Endometrium (tissue), 2 donors: ENCODE results near the gene RAP1GAP2.
A peak's percentile ranks its signal among the peaks of the same experiment; 100 is the strongest.
"Not testable (repeated sequence)": the region's sequence is repeated elsewhere in the genome, so short reads cannot be mapped to it uniquely, and the experiment has no call there.

ENCODE experiments used
- FAIRE-seq: peaks from 2 replicates; lab custom pipeline; 2012; peaks lifted over from hg19 to GRCh38; lab: Jason Lieb, UNC
- donor health status: control.
- donor health status: control.

Gene RAP1GAP2

DNA sequence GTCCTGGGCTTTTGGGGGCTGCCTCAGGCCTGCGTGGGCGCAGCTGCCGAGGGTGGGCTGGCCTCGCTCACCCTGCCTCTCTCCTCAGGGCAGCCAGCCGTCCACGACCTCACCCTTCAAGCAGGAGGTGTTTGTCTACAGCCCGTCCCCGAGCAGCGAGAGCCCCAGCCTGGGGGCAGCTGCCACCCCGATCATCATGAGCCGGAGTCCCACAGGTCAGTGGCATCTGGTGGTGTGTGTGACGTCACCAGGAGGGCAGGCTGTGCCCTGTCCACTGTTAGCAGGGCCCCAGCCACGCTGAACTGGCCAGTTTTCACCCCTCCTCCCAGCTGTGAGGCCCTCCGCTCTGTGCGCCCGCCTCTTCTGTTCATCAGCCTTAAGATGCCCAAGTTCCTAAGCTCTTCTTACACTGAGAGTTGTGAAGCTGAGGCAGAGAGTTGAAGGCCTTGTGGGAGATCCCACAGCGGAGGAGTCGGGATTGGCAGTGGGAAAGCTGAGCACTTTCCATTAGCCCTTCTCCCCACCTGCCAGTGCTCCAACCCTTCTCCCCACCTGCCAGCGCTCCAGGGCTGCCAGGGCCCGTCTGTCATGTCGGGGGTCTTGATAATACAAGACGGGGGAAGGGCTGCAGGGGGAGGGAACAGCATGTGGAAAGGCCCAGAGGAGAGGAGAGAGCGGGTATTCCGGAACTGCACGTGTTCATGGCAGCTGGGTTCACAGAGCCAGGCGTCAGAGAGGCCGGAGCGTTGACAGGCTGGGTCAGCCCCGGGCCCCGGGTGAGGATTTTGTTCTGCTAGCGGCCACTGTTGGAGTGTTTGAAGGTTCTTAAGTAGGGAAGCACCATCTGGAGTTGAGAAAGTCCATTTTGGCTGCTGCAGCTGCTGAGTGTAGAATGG, 230.9 kb downstream of the RAP1GAP2 start:
- no peak for FAIRE-seq

DNA sequence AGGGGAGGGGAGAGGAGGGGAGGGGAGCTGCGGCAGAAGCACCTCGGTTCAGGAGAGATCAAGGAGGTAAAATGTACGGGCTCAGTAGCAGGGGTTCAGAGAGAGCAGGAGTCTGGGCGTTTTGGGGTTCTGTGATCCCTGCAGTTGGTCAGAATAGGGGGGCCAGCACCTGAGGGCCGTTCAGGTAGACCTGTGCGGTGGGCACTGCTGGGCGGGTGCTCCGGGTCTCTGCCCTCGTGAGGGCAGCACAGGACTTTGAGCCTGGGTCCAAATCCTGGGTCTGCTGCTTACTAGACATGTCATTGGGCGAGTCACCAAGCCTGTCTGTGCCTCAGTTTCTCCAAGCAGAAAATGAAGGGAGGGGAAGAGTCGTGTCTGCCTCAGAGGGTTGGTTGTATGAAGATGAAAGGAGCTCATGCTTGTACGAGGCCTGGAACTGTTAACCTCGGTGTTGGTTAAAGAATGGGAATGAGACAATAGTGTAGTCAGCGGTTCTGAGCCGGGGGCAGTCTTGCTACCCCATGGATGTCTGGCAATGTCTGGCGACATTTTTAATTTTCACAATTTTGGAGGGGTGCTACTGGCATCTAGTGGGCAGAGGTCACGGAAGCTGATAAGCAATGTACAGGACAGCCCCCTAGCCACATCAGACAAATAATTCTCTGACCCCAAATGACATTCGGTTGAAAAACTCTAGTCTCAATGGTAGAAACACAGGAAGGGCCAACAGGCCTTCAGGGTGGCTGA, 231.7 kb downstream of the RAP1GAP2 start:
- FAIRE-seq: no peak

DNA sequence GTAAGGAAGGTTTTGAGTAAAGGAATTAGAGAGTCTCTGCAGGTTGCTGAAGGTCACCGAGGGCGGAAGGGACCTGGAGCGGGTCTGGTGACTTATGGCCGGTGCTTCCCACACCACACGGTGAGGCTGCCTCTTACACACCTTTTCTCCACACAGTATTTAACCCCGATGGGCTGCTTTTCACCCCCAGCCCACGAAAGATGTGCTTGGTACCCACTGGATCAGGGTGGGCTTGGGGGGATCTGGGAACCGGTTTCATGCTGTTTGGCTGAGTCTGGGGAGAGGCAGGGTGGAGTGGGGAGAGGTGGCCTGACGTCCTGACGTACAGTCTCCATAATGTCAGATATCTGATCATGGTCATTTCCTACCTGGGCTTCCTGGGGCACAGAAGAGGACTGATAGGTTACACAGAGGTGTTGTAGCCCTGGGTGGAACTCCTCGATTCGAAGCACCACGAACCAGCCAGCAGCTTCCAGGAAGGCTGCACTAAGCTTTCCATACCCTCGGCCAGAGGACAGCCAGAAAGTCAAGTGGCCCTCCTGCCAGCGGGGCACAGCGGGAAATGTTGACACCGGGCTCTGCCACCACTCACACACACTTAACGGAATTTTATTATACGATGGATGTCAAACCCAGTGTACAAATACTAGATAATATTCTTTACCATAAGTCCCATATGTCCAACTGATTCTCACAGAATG, 233.1 kb downstream of the RAP1GAP2 start:
- no peak for FAIRE-seq

DNA sequence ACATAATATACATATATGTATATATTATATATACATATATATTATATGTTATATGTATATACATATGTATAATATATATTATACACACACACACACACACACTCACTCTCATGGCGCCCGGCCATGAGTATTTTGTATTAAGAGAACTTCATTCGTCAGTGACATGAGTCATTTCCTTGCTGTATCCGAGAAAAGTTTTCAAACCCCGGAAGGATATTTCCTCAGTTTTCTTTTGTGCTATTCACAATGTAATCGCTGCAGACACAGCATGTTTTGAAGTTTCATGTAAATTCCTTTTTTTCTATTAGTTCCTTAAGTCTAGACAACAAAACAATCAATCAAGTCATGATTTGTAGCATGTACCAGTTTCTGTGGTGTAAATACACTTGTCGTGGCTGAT, 233.9 kb downstream of the RAP1GAP2 start:
- no peak for FAIRE-seq

DNA sequence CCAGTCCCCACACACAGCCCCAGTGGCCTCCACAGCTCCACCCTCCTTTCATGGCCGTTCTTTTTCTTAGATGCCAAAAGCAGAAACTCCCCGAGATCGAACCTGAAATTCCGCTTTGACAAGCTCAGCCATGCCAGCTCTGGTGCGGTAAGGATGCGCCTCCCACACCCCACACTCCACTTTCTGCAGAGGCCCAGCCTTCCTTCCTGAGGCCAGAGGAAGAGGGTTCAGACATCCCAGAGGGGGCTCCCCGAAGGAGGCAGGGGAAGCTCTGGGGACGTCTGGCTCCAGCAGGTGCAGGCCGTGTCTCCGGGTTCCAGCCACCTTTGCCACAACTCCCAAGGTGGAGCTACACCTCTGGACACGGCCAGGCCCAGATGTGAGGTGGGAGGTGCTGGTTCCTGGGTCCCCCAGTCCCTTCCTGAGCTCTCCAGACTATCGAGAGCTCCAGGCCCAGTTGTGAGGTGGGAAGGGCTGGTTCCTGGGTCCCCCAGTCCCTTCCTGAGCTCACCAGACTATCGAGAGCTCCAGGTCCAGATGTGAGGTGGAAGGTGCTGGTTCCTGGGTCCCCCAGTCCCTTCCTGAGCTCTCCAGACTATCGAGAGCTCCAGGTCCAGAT, 234.7 kb downstream of the RAP1GAP2 start:
- FAIRE-seq: not testable (repeated sequence)

DNA sequence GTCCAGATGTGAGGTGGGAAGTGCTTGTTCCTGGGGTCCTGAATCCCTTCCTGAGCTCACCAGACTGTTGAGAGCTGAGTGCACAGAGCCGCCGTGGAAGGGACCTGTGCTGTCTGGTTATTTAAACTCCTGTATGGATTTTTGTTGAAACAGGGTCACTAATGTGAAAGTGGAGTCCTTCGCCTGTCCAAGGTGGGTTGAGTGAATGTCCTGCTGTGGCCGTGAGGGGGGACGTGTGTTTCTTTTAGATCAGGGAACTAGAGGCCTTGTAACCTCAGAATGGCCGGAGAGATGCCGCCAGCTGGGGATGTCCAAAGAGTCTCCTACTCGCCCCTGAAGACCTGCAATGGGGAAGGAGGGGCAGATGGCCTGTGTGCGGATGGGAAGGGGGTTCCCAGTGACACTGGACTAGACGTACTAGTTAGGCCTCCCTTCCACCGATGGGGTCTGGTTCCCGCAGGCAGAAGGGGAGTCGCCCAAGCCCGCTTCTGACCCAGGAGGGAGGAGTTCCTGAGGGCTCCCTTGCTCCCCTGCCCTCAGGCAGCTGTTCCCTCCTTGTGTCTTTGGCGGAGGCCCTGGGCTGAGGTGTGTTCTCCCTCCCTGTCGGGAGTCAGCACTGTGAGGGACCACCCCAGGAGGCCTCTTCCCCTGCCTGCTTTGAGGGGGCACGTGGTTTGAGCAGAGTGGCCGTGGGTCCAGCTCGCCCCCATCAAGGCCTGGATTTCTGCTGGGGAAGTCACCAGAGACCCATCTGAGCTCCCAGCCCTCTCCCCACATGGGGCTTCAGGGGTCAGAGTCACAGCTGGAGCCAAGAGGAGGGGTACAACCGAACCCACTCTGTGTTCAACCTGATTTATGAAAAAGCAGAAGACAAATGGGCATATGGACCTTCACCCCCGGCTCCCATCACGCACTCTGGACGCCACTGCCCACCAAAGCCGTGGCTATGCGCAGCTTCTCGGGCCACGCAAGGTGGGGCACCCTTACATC, 236.3 kb downstream of the RAP1GAP2 start:
- FAIRE-seq: no peak

DNA sequence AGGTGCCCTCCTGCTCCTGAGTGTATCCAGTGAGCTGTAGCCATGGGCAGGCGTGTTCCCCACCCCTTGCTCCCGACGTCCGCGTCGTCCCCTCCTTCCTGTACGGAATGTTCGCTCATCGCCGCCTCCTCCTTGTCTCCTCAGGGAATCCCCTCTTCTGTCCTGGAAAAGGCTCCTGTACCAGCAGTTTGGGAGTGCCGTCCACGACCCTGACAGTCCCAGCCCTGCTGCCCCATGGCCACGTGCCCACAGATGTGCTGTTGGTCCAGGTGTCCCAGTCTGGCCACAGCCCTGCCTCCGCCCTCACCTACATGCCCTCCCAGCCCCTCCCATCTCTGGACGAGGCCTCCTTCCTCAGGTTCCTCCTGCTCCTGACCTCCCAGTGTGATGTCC, 237.0 kb downstream of the RAP1GAP2 start:
- FAIRE-seq: no peak

DNA sequence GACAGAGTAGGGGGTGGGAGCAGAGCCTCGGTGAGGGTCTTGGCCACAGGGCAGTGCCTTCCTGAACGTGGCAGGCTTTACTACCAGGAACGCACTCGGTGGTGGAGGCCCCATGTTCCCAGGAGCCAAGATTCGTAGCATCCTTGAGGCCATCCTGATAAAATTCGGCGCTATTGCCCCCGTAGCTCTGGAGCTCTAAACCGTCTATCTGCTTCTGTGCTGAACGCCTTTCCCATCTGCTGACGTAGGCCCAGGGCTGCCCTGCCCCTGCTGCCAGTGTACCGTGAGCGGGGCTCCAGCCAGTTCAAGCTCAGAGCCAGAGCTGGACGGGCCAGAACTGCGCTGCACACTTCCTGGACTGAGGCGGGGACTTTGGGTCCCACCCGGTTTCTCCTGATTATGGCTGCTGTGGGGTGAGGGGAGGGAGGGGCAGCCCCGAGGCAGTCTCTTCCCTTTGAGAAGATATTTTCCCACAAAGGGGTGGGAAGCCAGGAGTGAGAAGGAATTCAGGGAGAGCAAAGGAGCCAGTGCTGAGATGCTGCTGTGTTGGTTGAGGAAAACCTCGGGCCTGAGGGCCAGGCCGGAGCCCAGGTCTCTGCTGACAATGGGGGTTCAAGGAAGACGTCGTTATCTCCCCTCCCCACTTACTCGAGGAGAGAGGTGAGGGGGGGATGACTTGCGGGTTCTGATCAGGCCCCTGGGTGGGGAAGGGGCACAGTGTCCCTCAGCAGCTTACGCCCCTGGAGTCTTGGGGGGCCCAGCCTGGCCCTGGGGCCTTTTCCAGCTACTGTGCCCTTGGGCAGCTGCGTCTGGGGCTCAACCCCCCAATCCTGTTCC, 237.7 kb downstream of the RAP1GAP2 start:
- FAIRE-seq: no peak

DNA sequence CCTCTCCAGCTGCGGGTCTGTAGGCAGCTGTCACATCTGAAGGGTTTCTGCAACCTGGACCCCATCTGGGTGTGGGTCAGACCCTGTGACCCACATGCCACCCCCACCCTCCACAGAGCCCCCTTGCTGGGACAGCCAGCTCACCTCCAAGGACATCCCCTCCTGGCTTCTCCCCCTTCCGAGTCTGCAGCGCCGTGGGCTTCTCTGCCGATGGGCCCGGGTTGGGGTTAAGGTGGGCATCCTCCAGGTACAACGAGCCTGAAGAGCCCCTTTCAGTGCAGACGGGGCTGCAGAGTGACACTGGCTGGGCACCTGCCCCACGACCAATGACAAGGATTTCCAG, 238.3 kb downstream of the RAP1GAP2 start:
- FAIRE-seq: no peak

DNA sequence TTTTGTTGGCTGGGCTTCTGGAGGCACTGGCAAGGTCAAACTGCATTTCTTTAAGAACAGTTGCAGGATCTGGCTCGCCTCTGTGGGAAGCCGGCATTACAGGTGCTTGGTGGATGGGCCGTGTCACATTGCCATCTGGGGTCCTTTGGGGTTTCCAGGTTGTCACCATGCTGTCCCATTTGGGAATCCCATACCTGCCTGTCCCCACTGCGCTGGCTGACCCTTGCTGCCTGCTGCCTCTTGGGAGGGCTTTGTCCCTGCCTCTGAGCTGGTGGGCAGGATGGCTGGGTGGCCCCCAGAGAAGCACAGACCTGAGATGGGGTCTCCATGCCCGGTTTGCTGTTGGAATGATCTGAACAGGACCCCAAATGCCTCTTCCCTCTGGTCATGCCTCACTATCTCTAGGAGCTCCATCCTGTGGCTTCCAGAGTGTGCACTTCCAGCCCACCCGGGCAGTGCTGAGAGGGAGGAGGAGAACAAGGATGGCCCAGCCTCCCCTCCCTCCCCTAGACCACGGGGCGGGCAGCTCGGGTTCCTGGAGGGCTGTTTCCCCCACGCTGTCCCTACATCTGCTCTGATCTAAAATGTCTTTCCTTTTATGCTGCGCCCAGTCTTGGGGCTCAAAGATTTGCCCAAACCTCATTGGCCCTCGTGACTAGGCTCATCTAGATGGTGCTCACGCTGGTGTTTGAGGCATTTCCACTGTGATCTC, 239.2 kb downstream of the RAP1GAP2 start:
- FAIRE-seq: no peak

DNA sequence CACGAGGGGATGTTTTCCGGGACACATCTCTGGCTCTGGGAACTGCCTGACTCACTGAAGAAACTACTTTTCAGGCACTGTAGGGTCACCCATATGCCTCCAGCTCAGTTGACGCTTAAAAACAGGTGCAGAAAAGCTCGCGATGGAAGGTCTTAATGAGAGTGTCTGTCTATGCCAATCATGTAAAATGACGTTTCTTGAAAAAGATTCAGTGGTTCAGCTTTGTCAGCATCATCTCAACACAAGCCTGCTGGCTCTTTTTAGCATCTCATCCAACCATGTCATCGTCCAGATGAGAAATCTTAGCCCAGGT, 239.7 kb downstream of the RAP1GAP2 start:
- FAIRE-seq: no peak

DNA sequence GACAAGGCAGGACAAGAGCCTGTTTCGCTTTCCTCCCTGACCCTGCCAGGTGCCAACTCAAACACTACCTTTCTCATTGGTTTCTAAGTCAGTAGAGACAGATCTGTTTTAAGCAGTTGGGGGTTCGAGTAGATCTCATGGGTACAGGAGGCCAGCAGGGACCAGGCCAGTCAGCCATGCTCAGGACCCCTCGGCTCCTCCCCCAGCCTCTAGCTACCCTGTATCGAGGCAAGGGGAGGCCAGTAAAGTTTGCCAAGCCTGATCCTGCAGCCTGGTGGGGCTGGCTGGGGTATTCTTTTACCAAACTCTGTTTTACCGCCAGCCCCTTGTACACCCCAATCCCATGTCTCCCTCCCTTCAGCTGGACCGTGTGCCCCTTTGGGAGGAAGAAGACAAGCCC, 240.6 kb downstream of the RAP1GAP2 start:
- FAIRE-seq: no peak

DNA sequence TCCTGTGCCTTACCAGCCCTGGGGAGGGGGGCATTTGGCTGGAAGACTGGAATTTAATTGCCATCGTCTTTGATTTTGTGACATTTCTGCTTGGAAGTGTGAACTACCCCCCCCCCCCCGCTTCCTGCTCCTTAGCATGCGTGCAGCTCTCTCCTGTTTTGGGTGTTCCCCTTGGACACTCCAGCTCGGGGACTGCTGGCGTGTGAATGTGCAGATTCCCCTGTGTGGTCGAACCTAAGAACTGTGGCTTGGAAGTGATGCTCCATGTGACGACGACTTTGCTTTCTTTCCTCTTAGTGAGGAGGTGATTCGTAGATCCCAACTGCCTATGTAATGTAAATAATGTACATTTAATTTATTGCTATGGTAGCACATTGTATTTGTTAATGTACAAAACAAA, 241.0 kb downstream of the RAP1GAP2 start:
- FAIRE-seq: no peak

DNA sequence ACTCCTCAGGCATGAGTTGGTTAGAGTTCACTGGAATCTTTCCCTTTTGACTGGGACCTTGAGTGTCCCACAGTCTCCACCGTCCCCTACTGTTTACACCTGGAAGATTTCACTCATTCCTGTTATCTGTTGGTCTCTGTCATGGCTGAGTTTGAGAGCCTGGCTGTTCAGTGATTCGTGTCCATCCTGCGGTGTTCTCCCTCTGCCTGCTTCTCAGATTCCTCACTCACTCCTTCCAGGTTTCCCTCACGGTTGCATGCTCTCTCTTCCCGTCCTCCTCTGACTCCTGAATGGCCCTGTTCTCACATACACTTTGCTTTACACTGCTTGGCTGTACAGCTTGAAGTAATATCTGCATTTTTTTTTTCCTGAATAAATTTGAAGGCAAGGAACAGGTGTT, 242.7 kb downstream of the RAP1GAP2 start:
- FAIRE-seq: no peak

DNA sequence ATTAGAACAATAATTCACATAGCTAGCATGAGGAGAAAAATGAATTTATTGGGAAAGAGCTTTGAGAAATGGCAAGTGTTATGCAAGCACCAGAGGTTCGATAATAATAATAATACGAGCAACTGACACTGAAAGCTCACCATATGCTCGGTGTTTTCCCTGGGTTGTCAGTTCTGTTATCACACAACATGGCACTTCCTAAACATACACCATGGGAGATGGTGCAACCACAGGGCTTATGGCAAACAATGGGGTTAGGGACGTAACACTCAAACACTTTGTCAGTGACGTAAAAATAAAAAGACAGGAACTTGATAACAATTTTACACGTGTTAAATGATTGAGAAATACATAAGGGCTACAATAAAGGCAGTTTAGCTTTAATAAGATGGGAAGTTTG, 243.5 kb downstream of the RAP1GAP2 start:
- FAIRE-seq: no peak

DNA sequence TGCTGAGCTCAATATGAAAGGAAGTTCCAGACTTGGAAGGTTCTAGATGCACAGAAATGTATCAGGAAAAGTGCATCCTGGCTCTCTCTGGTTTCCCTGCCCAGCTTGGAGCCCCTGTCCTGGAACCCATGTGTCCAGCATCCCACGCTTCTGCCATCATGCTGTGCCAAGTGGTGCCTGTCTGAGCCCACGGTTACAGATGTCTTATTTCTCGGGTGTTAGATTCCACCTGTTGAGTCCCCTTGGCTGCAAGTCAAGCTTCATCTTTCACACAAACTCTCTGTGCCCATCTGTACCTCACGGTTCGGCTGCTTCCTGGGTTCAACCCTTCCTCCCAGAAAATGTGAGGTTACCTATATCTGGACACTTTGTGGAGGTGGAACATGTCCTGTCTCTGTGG, 244.6 kb downstream of the RAP1GAP2 start:
- no peak for FAIRE-seq

DNA sequence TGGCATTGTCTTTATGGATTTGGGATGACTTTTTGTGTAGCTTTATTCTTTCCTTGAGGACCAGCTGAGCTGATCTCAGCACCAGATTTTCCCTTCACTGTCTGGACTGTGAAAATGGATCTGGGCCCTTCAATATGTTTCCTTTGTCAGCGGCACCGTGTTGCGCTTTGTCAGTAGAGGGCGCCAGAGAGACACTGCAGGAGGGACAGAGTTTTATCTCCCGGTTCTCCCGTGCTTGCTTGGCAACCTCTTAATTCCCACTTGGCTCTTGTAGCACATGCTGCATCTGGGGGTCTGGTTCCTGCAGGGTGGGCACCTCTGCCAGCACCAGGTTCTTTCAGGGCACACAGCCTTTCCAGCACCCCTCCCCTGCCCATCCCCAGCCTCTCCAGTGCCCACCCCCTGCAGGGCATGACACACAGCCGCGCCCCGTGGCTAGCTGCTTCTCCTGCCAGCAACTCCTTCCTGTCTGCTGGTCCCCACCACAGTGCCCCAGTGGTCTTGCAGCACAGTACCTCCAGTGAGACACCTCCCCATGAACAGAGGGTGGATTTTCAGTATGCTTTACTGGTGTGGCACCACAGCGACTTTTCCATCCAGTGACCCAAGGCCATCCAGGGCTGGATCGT, 247.6 kb downstream of the RAP1GAP2 start:
- no peak for FAIRE-seq

DNA sequence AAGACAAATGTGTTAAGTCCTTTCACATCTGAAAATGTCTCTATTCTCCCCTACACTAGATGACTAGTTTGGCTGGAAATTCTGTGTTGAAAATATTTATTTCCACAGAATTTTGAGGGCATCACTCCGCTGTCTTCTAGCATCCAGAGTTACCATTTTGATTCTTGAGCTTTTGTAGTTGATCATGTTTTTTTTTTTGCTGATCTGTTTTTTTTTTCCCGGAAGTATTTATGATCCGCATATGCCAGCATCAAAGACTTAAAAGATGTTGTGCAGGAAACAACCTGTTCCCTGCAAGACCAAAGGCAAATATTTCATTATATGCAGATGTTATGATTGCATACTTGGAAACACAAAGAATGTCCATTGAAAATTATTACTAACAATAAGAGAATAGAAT, 250.5 kb downstream of the RAP1GAP2 start:
- no peak for FAIRE-seq

DNA sequence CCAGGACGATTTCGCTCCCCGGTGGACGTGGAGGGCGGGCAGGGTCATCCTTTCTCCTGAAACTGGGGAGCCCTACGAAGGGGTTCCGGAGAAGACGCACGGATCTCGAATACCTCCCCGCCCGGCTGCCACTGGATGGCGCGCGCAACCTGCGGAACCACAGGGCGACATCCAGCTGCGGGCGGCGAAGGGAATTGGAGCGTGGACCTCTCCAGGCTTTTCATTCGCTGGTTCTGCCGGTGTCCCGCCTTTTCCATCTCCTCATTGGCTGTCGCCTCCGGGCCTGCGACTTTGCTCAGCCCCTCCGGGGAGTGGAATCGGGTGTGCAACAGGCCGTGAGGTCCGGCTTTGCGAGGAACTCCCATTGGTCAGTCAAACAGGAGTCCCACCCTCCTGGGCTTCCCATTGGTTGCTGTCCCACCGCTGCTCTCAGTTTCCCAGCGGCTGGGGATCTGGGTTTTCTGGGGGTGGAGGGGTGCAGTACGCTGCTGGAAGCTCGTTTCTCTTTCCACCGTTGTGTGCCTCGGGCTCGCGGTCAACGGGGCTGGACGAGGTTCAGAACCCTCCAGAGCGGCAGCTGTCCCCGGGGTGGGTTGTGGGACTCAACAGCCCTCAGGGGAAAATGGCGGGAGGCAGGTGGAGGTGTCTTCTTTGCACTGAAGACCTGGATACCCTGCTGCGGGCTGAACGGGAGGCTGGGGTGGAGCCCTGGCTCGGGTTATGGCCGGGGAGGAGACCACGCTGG, 252.7 kb downstream of the RAP1GAP2 start:
- FAIRE-seq: peak; percentile 97
